ENCODE data around the gene OPA3.

Gene OPA3

GRCh38 chr19:45597425-45598111 lies 13.0 kb upstream of the OPA3 start:
- no peak for DNase-seq

GRCh38 chr19:45595814-45596213 lies 11.2 kb upstream of the OPA3 start:
- no peak for DNase-seq

GRCh38 chr19:45593520-45593919 lies 8.9 kb upstream of the OPA3 start:
- DNase-seq: no peak

- no peak for DNase-seq
These were observed 7.8 kb upstream of the OPA3 start for GRCh38 chr19:45592366-45592765.

- DNase-seq: no peak
These were observed 7.0 kb upstream of the OPA3 start for GRCh38 chr19:45591638-45592005.

GRCh38 chr19:45591004-45591637 lies 6.5 kb upstream of the OPA3 start:
- no peak for DNase-seq

- no peak for DNase-seq
These were observed 5.8 kb upstream of the OPA3 start for GRCh38 chr19:45590300-45591003.

- DNase-seq: no peak
These were observed 5.2 kb upstream of the OPA3 start for GRCh38 chr19:45589768-45590167.

- DNase-seq: no peak
These were observed 3.3 kb upstream of the OPA3 start for GRCh38 chr19:45587873-45588272.

GRCh38 chr19:45585158-45585577 lies 566 bp upstream of the OPA3 start:
- no peak for DNase-seq

GRCh38 chr19:45581576-45581975 lies 3.0 kb downstream of the OPA3 start:
- DNase-seq: no peak

GRCh38 chr19:45578861-45579260 lies 5.7 kb downstream of the OPA3 start:
- DNase-seq: no peak

- no peak for DNase-seq
These were observed 7.3 kb downstream of the OPA3 start for GRCh38 chr19:45577111-45577905.

- DNase-seq: no peak
These were observed 7.9 kb downstream of the OPA3 start for GRCh38 chr19:45576682-45577081.

GRCh38 chr19:45575216-45575615 lies 9.4 kb downstream of the OPA3 start:
- DNase-seq: no peak

GRCh38 chr19:45574526-45574925 lies 10.1 kb downstream of the OPA3 start:
- no peak for DNase-seq

GRCh38 chr19:45571457-45572220 lies 13.0 kb downstream of the OPA3 start:
- DNase-seq: no peak

GRCh38 chr19:45569619-45570421 lies 14.8 kb downstream of the OPA3 start:
- no peak for DNase-seq

GRCh38 chr19:45568732-45569131 lies 15.9 kb downstream of the OPA3 start:
- DNase-seq: no peak

GRCh38 chr19:45567609-45568008 lies 17.0 kb downstream of the OPA3 start:
- no peak for DNase-seq

GRCh38 chr19:45564131-45564780 lies 20.3 kb downstream of the OPA3 start:
- DNase-seq: no peak

Data from NCI-H1436 treated with DMSO at 0.1 percent for 48 hours (cell line).